MM.1S (cell line): ENCODE measurements around the gene FOXP1.

Experiments
- DNase-seq: peaks from one replicate; pipeline ENCODE4 v3.0.0-alpha.2; 2015
- H2AFZ ChIP-seq: fragments of 300-600 bp; sonication (generic); 2 replicates; pipeline ENCODE4 v1.6.0; 2016; ENCODE audit warnings: antibody characterized with exemption, low read length
- H3F3A ChIP-seq: fragments of 300-600 bp; sonication (generic); 2 replicates; pipeline ENCODE4 v1.6.1; 2016; ENCODE audit warnings: mild to moderate bottlenecking, antibody characterized with exemption, low read length, moderate library complexity, mixed read lengths; ENCODE audit not compliant: insufficient read depth
- H3K27ac ChIP-seq: fragments of 300-600 bp; sonication (generic); 2 replicates; pipeline ENCODE4 v1.5.1; 2016; ENCODE audit warnings: mild to moderate bottlenecking, low read length
- H3K27me3 ChIP-seq: fragments of 300-600 bp; sonication (generic); replicated peaks from 2 replicates; pipeline ENCODE4 v1.6.0; 2016; ENCODE audit warnings: low read length; ENCODE audit not compliant: insufficient read depth
- H3K36me3 ChIP-seq: fragments of 300-600 bp; sonication (generic); replicated peaks from 2 replicates; pipeline ENCODE4 v1.6.1; 2016; ENCODE audit warnings: mild to moderate bottlenecking, low read length, mixed read lengths; ENCODE audit not compliant: insufficient read depth
- H3K4me1 ChIP-seq: fragments of 300-600 bp; sonication (generic); 2 replicates; pipeline ENCODE4 v1.6.1; 2016; ENCODE audit warnings: low read length, mixed read lengths
- H3K4me2 ChIP-seq: fragments of 300-600 bp; sonication (generic); 2 replicates; pipeline ENCODE4 v1.6.0; 2016; ENCODE audit warnings: low read depth, low read length
- H3K4me3 ChIP-seq: fragments of 300-600 bp; sonication (generic); 2 replicates; pipeline ENCODE4 v1.5.1; 2016; ENCODE audit warnings: low read length, mixed read lengths
- H3K79me2 ChIP-seq: fragments of 300-600 bp; sonication (generic); 2 replicates; pipeline ENCODE4 v1.6.1; 2016; ENCODE audit warnings: mixed run types, low read length, mixed read lengths
- H3K9ac ChIP-seq: fragments of 300-600 bp; sonication (generic); 2 replicates; pipeline ENCODE4 v1.6.1; 2016; ENCODE audit warnings: low read length, mixed read lengths
- H3K9me2 ChIP-seq: fragments of 300-600 bp; sonication (generic); replicated peaks from 2 replicates; pipeline ENCODE4 v1.6.1; 2016; ENCODE audit warnings: mild to moderate bottlenecking, low read length, mixed read lengths; ENCODE audit not compliant: insufficient read depth
- H3K9me3 ChIP-seq: fragments of 300-600 bp; sonication (generic); replicated peaks from 2 replicates; pipeline ENCODE4 v1.6.1; 2016; ENCODE audit warnings: mild to moderate bottlenecking, low read length, mixed read lengths; ENCODE audit not compliant: insufficient read depth
- H4K20me1 ChIP-seq: fragments of 300-600 bp; sonication (generic); 2 replicates; pipeline ENCODE4 v1.6.1; 2016; ENCODE audit warnings: mild to moderate bottlenecking, low read length, moderate library complexity, mixed read lengths; ENCODE audit not compliant: insufficient read depth
- EZH2 ChIP-seq: fragments of 300-600 bp; sonication (generic); optimal IDR thresholded peaks from 2 replicates; pipeline ENCODE3; 2017; ENCODE audit warnings: low read depth, mild to moderate bottlenecking, antibody characterized with exemption, low read length, mixed read lengths
- EZH2phosphoT487 ChIP-seq: fragments of 300-600 bp; sonication (generic); IDR thresholded peaks from 2 replicates; pipeline ENCODE4 v1.6.1; 2018; ENCODE audit warnings: antibody characterized with exemption, low read length
- TF ChIP-seq, protein P1 (sequence below): fragments of 300-600 bp; sonication (generic); IDR thresholded peaks from 2 replicates; pipeline ENCODE4 v1.5.1; 2016; ENCODE audit warnings: antibody characterized with exemption, low read length, mixed read lengths

FOXP1 gene

GRCh38 chr3:71094658-71095209 is 488.8 kb downstream of the FOXP1 start:
- no peaks in the 10 kb centered on the region for H3F3A ChIP-seq
- no peak overlapping the region for H3K4me2 ChIP-seq

DNA sequence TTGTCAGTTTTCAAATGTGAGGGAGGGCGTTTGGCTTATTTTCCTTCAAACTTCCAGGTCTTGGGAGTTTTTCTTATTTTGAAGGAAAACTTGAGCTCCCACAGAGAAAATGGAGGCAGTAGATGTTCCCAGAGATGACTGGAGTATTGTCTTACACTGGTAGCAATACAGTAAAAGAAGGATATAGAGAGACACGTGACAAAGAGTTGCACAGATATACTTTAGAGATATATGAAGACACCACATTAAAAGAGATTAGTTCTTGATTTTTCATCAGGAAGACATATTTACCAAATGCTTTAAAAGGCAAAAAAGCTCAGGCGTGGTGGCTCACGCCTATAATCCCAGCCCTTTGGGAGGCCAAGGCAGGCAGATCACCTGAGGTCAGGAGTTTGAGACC is 490.9 kb downstream of the FOXP1 start:
- H3F3A ChIP-seq, result no peaks in the 10 kb centered on the region
- H3K27ac ChIP-seq, result no peak overlapping the region
- H3K9me3 ChIP-seq, result no peaks in the 10 kb centered on the region
- H3K27me3 ChIP-seq, result no peaks in the 10 kb centered on the region
- no peaks in the 10 kb centered on the region for H3K36me3 ChIP-seq
- peaks cover 14% of the 10 kb centered on the region for H3K4me1 ChIP-seq
- no peak overlapping the region for H2AFZ ChIP-seq
- H3K79me2 ChIP-seq, result no peaks in the 10 kb centered on the region
- TF ChIP-seq, protein P1, sequence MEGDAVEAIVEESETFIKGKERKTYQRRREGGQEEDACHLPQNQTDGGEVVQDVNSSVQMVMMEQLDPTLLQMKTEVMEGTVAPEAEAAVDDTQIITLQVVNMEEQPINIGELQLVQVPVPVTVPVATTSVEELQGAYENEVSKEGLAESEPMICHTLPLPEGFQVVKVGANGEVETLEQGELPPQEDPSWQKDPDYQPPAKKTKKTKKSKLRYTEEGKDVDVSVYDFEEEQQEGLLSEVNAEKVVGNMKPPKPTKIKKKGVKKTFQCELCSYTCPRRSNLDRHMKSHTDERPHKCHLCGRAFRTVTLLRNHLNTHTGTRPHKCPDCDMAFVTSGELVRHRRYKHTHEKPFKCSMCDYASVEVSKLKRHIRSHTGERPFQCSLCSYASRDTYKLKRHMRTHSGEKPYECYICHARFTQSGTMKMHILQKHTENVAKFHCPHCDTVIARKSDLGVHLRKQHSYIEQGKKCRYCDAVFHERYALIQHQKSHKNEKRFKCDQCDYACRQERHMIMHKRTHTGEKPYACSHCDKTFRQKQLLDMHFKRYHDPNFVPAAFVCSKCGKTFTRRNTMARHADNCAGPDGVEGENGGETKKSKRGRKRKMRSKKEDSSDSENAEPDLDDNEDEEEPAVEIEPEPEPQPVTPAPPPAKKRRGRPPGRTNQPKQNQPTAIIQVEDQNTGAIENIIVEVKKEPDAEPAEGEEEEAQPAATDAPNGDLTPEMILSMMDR, result no peak
- TF ChIP-seq EZH2phosphoT487, result no peak
- TF ChIP-seq EZH2, result no peak
- H3K9ac ChIP-seq, result no peak overlapping the region
- DNase-seq, result no peak
- H3K9me2 ChIP-seq, result no peaks in the 10 kb centered on the region
- H4K20me1 ChIP-seq, result no peaks in the 10 kb centered on the region
- no peak overlapping the region for H3K4me3 ChIP-seq
- no peak overlapping the region for H3K4me2 ChIP-seq

More at GRCh38 chr3:71094658-71095209, 488.8 kb downstream of the FOXP1 start:
- peaks cover 9% of the 10 kb centered on the region for H3K4me1 ChIP-seq
- no peak overlapping the region for H3K4me3 ChIP-seq
- no peaks in the 10 kb centered on the region for H3K27me3 ChIP-seq
- H2AFZ ChIP-seq, result no peak overlapping the region
- TF ChIP-seq, protein P1, result no peak
- TF ChIP-seq EZH2, result no peak
- TF ChIP-seq EZH2phosphoT487, result no peak
- H3K9ac ChIP-seq, result no peak overlapping the region
- no peaks in the 10 kb centered on the region for H3K79me2 ChIP-seq
- no peak overlapping the region for H3K27ac ChIP-seq
- no peaks in the 10 kb centered on the region for H3K9me3 ChIP-seq
- H3K9me2 ChIP-seq, result no peaks in the 10 kb centered on the region
- no peaks in the 10 kb centered on the region for H3K36me3 ChIP-seq
- no peaks in the 10 kb centered on the region for H4K20me1 ChIP-seq
- no peak for DNase-seq

- Histone ChIP-seq H3K4me1 (peaks cover 20% of the 10 kb centered on the region), H3F3A (no peaks in the 10 kb centered on the region), H3K79me2 (no peaks in the 10 kb centered on the region), H3K36me3 (no peaks in the 10 kb centered on the region), H3K27me3 (no peaks in the 10 kb centered on the region), H3K4me3 (no peak overlapping the region), H3K9me3 (no peaks in the 10 kb centered on the region), H2AFZ (no peak overlapping the region), H3K4me2 (no peak overlapping the region), H3K27ac (no peak overlapping the region; the same call in 1 of the 2 replicates), H3K9me2 (no peaks in the 10 kb centered on the region), H4K20me1 (no peaks in the 10 kb centered on the region), H3K9ac (no peak overlapping the region)
- no peak for DNase-seq
- TF ChIP-seq EZH2 (no peak), EZH2phosphoT487 (no peak)
- TF ChIP-seq, protein P1, result no peak
These were observed 493.3 kb downstream of the FOXP1 start for GRCh38 chr3:71090207-71090606.
